CD14-positive monocyte (primary cell): ENCODE measurements around the gene WWC2. TPM values are rescaled to one million over a fixed set of nuclear protein-coding genes. Genes with fewer than 3 reads are reported as not detected.

ENCODE experiments used
- DNase-seq, 3 donors: peaks; one replicate each; pipeline ENCODE4 v3.0.0-alpha.2; 2011 to 2022
- H2AFZ ChIP-seq: 2 replicates; pipeline ENCODE4 v1.6.0; 2012; ENCODE audit warnings: mild to moderate bottlenecking, low read depth, low read length, inconsistent platforms; ENCODE audit not compliant: insufficient read depth, poor library complexity, severe bottlenecking
- H3K27ac ChIP-seq, 2 donors: 1 replicate in 1 of 2; 2 replicates in 1 of 2; pipeline ENCODE4 v1.5.1; 2012 to 2013; ENCODE audit warnings: low read length in 2 of 2, control low read depth in 1 of 2, inconsistent platforms in 1 of 2, low read depth in 1 of 2, mild to moderate bottlenecking in 1 of 2
- H3K27me3 ChIP-seq, 2 donors: one replicate each; pipeline versions ENCODE4 v1.6.0 to v1.6.1; 2011 to 2013; ENCODE audit warnings: low read length in 2 of 2; ENCODE audit not compliant: control insufficient read depth in 2 of 2, insufficient read depth in 2 of 2
- H3K36me3 ChIP-seq, 2 donors: replicated peaks in 1 of 2; 1 replicate in 1 of 2; 2 replicates in 1 of 2; pipeline versions ENCODE4 v1.5.1 to v1.6.1; 2012 to 2013; ENCODE audit warnings: low read length in 2 of 2, control low read depth in 1 of 2, inconsistent platforms in 1 of 2, mild to moderate bottlenecking in 1 of 2; ENCODE audit not compliant: insufficient read depth in 2 of 2, control insufficient read depth in 1 of 2
- H3K4me1 ChIP-seq, 2 donors: 1 replicate in 1 of 2; 2 replicates in 1 of 2; pipeline versions ENCODE4 v1.5.1 to v1.6.1; 2012 to 2013; ENCODE audit warnings: low read length in 2 of 2, control low read depth in 1 of 2, inconsistent platforms in 1 of 2, mild to moderate bottlenecking in 1 of 2, moderate library complexity in 1 of 2; ENCODE audit not compliant: insufficient read depth in 2 of 2, control insufficient read depth in 1 of 2
- H3K4me2 ChIP-seq: replicated peaks from 2 replicates; pipeline ENCODE3; 2012; ENCODE audit warnings: low read length, moderate library complexity, mild to moderate bottlenecking; ENCODE audit not compliant: poor library complexity, severe bottlenecking; ENCODE audit errors: extremely low read depth
- H3K4me3 ChIP-seq, 3 experiments: fragments of 200-600 bp in 1 of 3; sonication (generic) in 1 of 3; replicated peaks in 1 of 3; 1 replicate in 2 of 3; 2 replicates in 1 of 3; pipeline ENCODE4 v1.5.1; 2011 to 2013; ENCODE audit warnings: low read length in 3 of 3, mild to moderate bottlenecking in 3 of 3, control low read depth in 2 of 3, low read depth in 2 of 3, inconsistent platforms in 1 of 3, moderate library complexity in 1 of 3
- H3K79me2 ChIP-seq: 2 replicates; pipeline ENCODE4 v1.6.0; 2012; ENCODE audit warnings: mild to moderate bottlenecking, control low read depth, inconsistent platforms, low read length, moderate library complexity; ENCODE audit not compliant: insufficient read depth
- H3K9ac ChIP-seq: 2 replicates; pipeline ENCODE4 v1.6.0; 2017; ENCODE audit warnings: low read length, mild to moderate bottlenecking; ENCODE audit not compliant: insufficient read depth, poor library complexity, severe bottlenecking
- H3K9me3 ChIP-seq, 2 donors: replicated peaks in 1 of 2; 1 replicate in 1 of 2; 2 replicates in 1 of 2; pipeline versions ENCODE4 v1.5.1 to v1.6.1; 2012 to 2013; ENCODE audit warnings: low read length in 2 of 2, control low read depth in 1 of 2; ENCODE audit not compliant: control insufficient read depth in 1 of 2, insufficient read depth in 1 of 2
- H4K20me1 ChIP-seq: 2 replicates; pipeline ENCODE4 v1.6.0; 2012; ENCODE audit warnings: mild to moderate bottlenecking, low read length, control low read depth, moderate library complexity; ENCODE audit not compliant: insufficient read depth
- H3K27ac Mint-ChIP-seq, 7 donors: one replicate each; pipeline ENCODE4 v1.8.0; 2020; ENCODE audit warnings: mild to moderate bottlenecking in 7 of 7, mixed read lengths in 7 of 7, moderate library complexity in 6 of 7, inconsistent platforms in 2 of 7
- H3K27me3 Mint-ChIP-seq, 3 donors: one replicate each; pipeline ENCODE4 v1.8.0; 2021 to 2022; ENCODE audit warnings: low read depth in 3 of 3, mild to moderate bottlenecking in 3 of 3, mixed read lengths in 3 of 3, moderate library complexity in 3 of 3, inconsistent platforms in 1 of 3
- H3K36me3 Mint-ChIP-seq, 2 donors: one replicate each; pipeline ENCODE4 v1.8.0; 2020; ENCODE audit warnings: mixed read lengths in 2 of 2, inconsistent platforms in 1 of 2, mild to moderate bottlenecking in 1 of 2
- H3K4me1 Mint-ChIP-seq: one replicate; pipeline ENCODE4 v1.8.0; 2020; ENCODE audit warnings: mild to moderate bottlenecking, mixed read lengths
- H3K4me3 Mint-ChIP-seq, 2 donors: one replicate each; pipeline ENCODE4 v1.8.0; 2020; ENCODE audit warnings: mild to moderate bottlenecking in 2 of 2, mixed read lengths in 2 of 2, moderate library complexity in 1 of 2
- H3K9me3 Mint-ChIP-seq, 7 donors: one replicate each; pipeline ENCODE4 v1.8.0; 2020 to 2022; ENCODE audit warnings: mixed read lengths in 7 of 7, mild to moderate bottlenecking in 6 of 7, moderate library complexity in 6 of 7, inconsistent platforms in 2 of 7
- WGBS: methylation state at CpG from one replicate; pipeline ENCODE4 v1.1.5; 2013; ENCODE audit warnings: missing lambda C conversion rate; ENCODE audit not compliant: insufficient coverage; 5-methylcytosine and 5-hydroxymethylcytosine counted together
- intact Hi-C, 2 donors: fragments of 100-400 bp; cut with micrococcal nuclease; formaldehyde crosslinking; loops; one replicate each; pipeline versions ENCODE4 v1.15.0 to v1.15.1; 2023
- polyA plus RNA-seq, 3 donors: library from polyadenylated mRNA; depleted of rRNA in 1 of 3; unstranded in 2 of 3; stranded (reverse) in 1 of 3; fragments of 300-500 nt in 2 of 3; fragments of >200 nt in 1 of 3; fragmentation: Illumina TruSeq in 2 of 3; gene quantifications; 1 replicate in 2 of 3; 2 replicates in 1 of 3; pipeline ENCODE4 v1.2.3, GENCODE V29; 2012 to 2021
- TF ChIP-seq, protein P1 (sequence below): fragments of 200-600 bp; IDR thresholded peaks from one replicate; pipeline ENCODE4 v1.8.0; 2022; ENCODE audit warnings: antibody characterized with exemption, mild to moderate bottlenecking

The WWC2 gene
- polyA plus RNA-seq, 3 donors, result 1.9 to 3.8 (median 2.9) TPM

DNA sequence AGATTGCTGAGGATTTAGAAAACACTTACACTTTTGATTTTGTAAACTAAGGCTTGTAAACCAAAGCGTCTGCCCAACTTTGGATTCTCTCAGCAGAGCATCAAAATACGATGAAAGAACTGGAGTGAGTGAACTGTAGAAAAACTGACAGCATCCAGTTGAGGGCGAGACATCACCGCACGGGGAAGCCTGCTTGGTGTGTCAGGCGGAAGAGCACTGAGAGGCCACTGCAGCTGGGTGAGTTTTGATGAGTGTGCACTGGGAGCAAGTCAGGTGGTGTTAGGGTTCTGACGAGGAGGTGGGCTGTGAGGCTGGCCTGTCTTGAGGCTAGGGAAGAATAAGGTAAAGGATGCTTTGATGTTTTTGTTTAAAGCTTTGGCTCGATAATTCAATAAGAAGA lies 270.0 kb downstream of the WWC2 start:
- no peak overlapping the region for H3K27ac ChIP-seq
- H2AFZ ChIP-seq, result no peak overlapping the region
- no peak overlapping the region for H3K9ac ChIP-seq
- no peak overlapping the region for H3K4me3 ChIP-seq
- H3K4me2 ChIP-seq, result no peak overlapping the region
- H3K36me3 Mint-ChIP-seq, result no peaks in the 10 kb centered on the region
- intact Hi-C loops, result no loop called here
- H3K79me2 ChIP-seq, result no peaks in the 10 kb centered on the region
- H3K27ac Mint-ChIP-seq, result no peak overlapping the region
- no peaks in the 10 kb centered on the region for H3K27me3 ChIP-seq
- no peaks in the 10 kb centered on the region for H4K20me1 ChIP-seq
- H3K4me1 ChIP-seq, result peaks cover 4 to 7% of the 10 kb centered on the region in 2 donors
- TF ChIP-seq, protein P1, sequence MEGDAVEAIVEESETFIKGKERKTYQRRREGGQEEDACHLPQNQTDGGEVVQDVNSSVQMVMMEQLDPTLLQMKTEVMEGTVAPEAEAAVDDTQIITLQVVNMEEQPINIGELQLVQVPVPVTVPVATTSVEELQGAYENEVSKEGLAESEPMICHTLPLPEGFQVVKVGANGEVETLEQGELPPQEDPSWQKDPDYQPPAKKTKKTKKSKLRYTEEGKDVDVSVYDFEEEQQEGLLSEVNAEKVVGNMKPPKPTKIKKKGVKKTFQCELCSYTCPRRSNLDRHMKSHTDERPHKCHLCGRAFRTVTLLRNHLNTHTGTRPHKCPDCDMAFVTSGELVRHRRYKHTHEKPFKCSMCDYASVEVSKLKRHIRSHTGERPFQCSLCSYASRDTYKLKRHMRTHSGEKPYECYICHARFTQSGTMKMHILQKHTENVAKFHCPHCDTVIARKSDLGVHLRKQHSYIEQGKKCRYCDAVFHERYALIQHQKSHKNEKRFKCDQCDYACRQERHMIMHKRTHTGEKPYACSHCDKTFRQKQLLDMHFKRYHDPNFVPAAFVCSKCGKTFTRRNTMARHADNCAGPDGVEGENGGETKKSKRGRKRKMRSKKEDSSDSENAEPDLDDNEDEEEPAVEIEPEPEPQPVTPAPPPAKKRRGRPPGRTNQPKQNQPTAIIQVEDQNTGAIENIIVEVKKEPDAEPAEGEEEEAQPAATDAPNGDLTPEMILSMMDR, result no peak
- H3K4me3 Mint-ChIP-seq, result no peak overlapping the region
- H3K9me3 Mint-ChIP-seq, result peaks cover 3 to 18% (median 13%) of the 10 kb centered on the region in 7 donors
- H3K36me3 ChIP-seq, result no peaks in the 10 kb centered on the region
- H3K9me3 ChIP-seq, result peaks cover 0 to 5% of the 10 kb centered on the region in 2 donors
- H3K4me1 Mint-ChIP-seq, result peaks cover 10% of the 10 kb centered on the region
- peaks cover 0 to 6% (median 3%) of the 10 kb centered on the region in 3 donors for H3K27me3 Mint-ChIP-seq
- 82% methylated on average over 7 of the region's 8 CpGs for WGBS
- DNase-seq, result no peak

Other genes starting within 250 kb of the WWC2 start
- gene DCTD, start 181.9 kb upstream of the WWC2 start, polyA plus RNA-seq, result 10 to 100 TPM; 45.8 to 49.9 (median 47.8) TPM
- gene CLDN22, start 221.0 kb downstream of the WWC2 start, polyA plus RNA-seq, result not detected
- gene CLDN24, start 223.2 kb downstream of the WWC2 start, polyA plus RNA-seq, result not detected